A673 (cell line): ENCODE results near the gene PEX5L.

Source experiments
- EZH2 ChIP-seq: fragments of 200-600 bp; sonication (generic); IDR thresholded peaks from 2 replicates; pipeline ENCODE4 v1.6.1; 2017; ENCODE audit warnings: borderline replicate concordance, low read depth, mild to moderate bottlenecking, mixed read lengths, antibody characterized with exemption, low read length; ENCODE audit not compliant: poor library complexity, severe bottlenecking
- TF ChIP-seq, protein P1 (sequence below): fragments of 300-800, 200-600 bp; sonication (generic); conservative IDR thresholded peaks from 2 replicates; pipeline ENCODE4 v1.5.1; 2017; ENCODE audit warnings: low read depth, mild to moderate bottlenecking, antibody characterized with exemption, low read length, moderate library complexity, mixed read lengths

DNA sequence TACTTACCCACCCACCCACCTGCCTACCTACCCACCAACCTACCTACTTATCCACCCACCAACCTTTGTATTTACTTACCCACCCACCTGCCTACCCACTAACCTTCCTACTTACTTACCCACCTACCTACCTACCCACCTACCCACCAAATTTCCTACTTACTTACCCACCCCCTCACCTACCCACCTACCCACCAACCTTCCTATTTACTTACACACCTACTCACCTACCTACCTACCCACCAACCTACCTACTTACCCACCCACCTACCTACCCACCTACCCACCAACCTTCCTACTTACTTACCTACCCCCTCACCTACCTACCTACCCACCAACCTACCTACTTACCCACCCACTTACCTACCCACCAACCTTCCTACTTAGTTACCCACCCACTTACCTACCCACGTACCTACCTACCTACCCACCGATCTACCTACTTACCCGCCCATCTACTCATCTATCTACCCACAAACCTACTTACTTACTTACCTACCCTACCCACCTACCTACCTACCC, 204.3 kb downstream of the PEX5L start:
- no peak for TF ChIP-seq EZH2
- TF ChIP-seq, protein P1, sequence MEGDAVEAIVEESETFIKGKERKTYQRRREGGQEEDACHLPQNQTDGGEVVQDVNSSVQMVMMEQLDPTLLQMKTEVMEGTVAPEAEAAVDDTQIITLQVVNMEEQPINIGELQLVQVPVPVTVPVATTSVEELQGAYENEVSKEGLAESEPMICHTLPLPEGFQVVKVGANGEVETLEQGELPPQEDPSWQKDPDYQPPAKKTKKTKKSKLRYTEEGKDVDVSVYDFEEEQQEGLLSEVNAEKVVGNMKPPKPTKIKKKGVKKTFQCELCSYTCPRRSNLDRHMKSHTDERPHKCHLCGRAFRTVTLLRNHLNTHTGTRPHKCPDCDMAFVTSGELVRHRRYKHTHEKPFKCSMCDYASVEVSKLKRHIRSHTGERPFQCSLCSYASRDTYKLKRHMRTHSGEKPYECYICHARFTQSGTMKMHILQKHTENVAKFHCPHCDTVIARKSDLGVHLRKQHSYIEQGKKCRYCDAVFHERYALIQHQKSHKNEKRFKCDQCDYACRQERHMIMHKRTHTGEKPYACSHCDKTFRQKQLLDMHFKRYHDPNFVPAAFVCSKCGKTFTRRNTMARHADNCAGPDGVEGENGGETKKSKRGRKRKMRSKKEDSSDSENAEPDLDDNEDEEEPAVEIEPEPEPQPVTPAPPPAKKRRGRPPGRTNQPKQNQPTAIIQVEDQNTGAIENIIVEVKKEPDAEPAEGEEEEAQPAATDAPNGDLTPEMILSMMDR, result no peak
